Sigmoid colon (tissue), 7 donors: ENCODE results near the gene METRNL. TPM values are rescaled to one million over a fixed set of nuclear protein-coding genes. Genes with fewer than 3 reads are reported as not detected.

ENCODE experiments used
- DNase-seq: peaks from one replicate; pipeline ENCODE4 v3.0.0-alpha.2; 2019
- H3K27ac ChIP-seq, 4 donors: fragments of 200-600 bp; sonication (generic); one replicate each; pipeline ENCODE4 v1.5.1; 2016 to 2019; ENCODE audit warnings: mild to moderate bottlenecking in 1 of 4
- H3K27me3 ChIP-seq, 3 donors: fragments of 200-600 bp; sonication (generic); one replicate each; pipeline ENCODE4 v1.5.1; 2019; ENCODE audit warnings: mild to moderate bottlenecking in 1 of 3
- H3K36me3 ChIP-seq, 4 donors: fragments of 200-600 bp; sonication (generic); one replicate each; pipeline ENCODE4 v1.5.1; 2016 to 2019
- H3K4me1 ChIP-seq, 4 donors: fragments of 200-600 bp; sonication (generic); one replicate each; pipeline ENCODE4 v1.5.1; 2017 to 2019
- H3K4me3 ChIP-seq, 4 donors: fragments of 200-600 bp; sonication (generic); one replicate each; pipeline ENCODE4 v1.5.1; 2017 to 2019; ENCODE audit warnings: mild to moderate bottlenecking in 2 of 4, moderate library complexity in 1 of 4
- H3K9me3 ChIP-seq, 4 donors: fragments of 200-600 bp in 3 of 4; sonication (generic) in 3 of 4; one replicate each; pipeline versions ENCODE4 v1.5.1 to v1.6.1; 2013 to 2019
- CTCF ChIP-seq, 4 experiments: fragments of 450-650 bp in 3 of 4; fragments of 200-600 bp in 1 of 4; IDR thresholded peaks; one replicate each; pipeline ENCODE4 v1.5.1; 2016 to 2019; ENCODE audit warnings: antibody characterized with exemption in 4 of 4, mild to moderate bottlenecking in 3 of 4, moderate library complexity in 2 of 4
- EP300 ChIP-seq, 4 donors: sonication (generic); formaldehyde crosslinking; IDR thresholded peaks; one replicate each; pipeline ENCODE4 v1.6.1; 2017; ENCODE audit warnings: antibody characterized with exemption in 4 of 4
- POLR2A ChIP-seq, 2 donors: fragments of 450-650 bp; IDR thresholded peaks; one replicate each; pipeline ENCODE4 v1.6.1; 2016; ENCODE audit warnings: antibody characterized with exemption in 2 of 2, mild to moderate bottlenecking in 2 of 2, moderate library complexity in 2 of 2
- POLR2AphosphoS5 ChIP-seq, 4 donors: sonication (generic); formaldehyde crosslinking; IDR thresholded peaks; one replicate each; pipeline ENCODE4 v1.6.1; 2017; ENCODE audit warnings: antibody characterized with exemption in 4 of 4
- WGBS, 2 donors: extraction: QIAGEN DNeasy Blood & Tissue Kit; methylation state at CpG; one replicate each; pipeline ENCODE4 v1.1.7; 2013; 5-methylcytosine and 5-hydroxymethylcytosine counted together
- intact Hi-C: fragments of 100-400 bp; cut with DNase I; formaldehyde crosslinking; loops from one replicate; pipeline ENCODE4 v1.15.1; 2023
- polyA plus RNA-seq, 3 donors: library from polyadenylated mRNA; stranded (reverse); fragments of 200-250 nt; gene quantifications; one replicate each; pipeline ENCODE4 v1.2.3, GENCODE V29; 2013
- total RNA-seq, 4 donors: library from RNA; depleted of rRNA; stranded (reverse); fragments of >200 nt; gene quantifications; one replicate each; pipeline ENCODE4 v1.1.0, GENCODE V29; 2016
- donor health status: healthy with polysubstance abuse.
- donor health status: Bipolar disorder and iron deficiency.
- donor health status: healthy.

Gene METRNL
- total and polyA plus RNA-seq, 7 donors: 26.8 to 116 (median 53.6) TPM

- peaks cover 0 to 57% (median 43%) of the 10 kb centered on the region in 4 donors for H3K4me1 ChIP-seq
- peak overlapping the region in 2 of 4 donors; percentile 90 to 97 for H3K4me3 ChIP-seq
- TF ChIP-seq POLR2AphosphoS5 (IDR thresholded peaks at IDR 0.05) (no peak), CTCF (IDR thresholded peaks at IDR 0.05) (no peak), EP300 (IDR thresholded peaks at IDR 0.05) (no peak), POLR2A (IDR thresholded peaks at IDR 0.05) (no peak)
- peak overlapping the region; percentile 86 to 96 (median 87) for H3K27ac ChIP-seq
- no peak for DNase-seq
- H3K9me3 ChIP-seq: no peaks in the 10 kb centered on the region
- 85 to 88% methylated on average over 8 of the region's 8 CpGs for WGBS, 2 donors
- peaks cover 0 to 14% (median 0%) of the 10 kb centered on the region in 4 donors for H3K36me3 ChIP-seq
- intact Hi-C loops: no loop called here
- H3K27me3 ChIP-seq: no peaks in the 10 kb centered on the region
Measured at GRCh38 chr17:83082424-83082823, 3.0 kb downstream of the METRNL start.

GRCh38 chr17:83082909-83083367 lies 3.5 kb downstream of the METRNL start:
- Histone ChIP-seq H3K4me1 (peaks cover 0 to 62% (median 43%) of the 10 kb centered on the region in 4 donors), H3K27me3 (no peaks in the 10 kb centered on the region), H3K9me3 (no peaks in the 10 kb centered on the region), H3K36me3 (peaks cover 0 to 19% (median 1%) of the 10 kb centered on the region in 4 donors), H3K27ac (peak overlapping the region; percentile 86 to 96 (median 87)), H3K4me3 (no peak overlapping the region)
- WGBS, 2 donors: 91% methylated on average over 20 of the region's 20 CpGs
- DNase-seq: no peak
- no peak for TF ChIP-seq EP300 (IDR thresholded peaks at IDR 0.05)
- no peak for TF ChIP-seq POLR2AphosphoS5 (IDR thresholded peaks at IDR 0.05)
- no peak for TF ChIP-seq POLR2A (IDR thresholded peaks at IDR 0.05)
- TF ChIP-seq CTCF (IDR thresholded peaks at IDR 0.05): no peak
- intact Hi-C loops: no loop called here

GRCh38 chr17:83083368-83084201 lies 4.2 kb downstream of the METRNL start:
- Histone ChIP-seq H3K4me3 (no peak overlapping the region), H3K27me3 (no peaks in the 10 kb centered on the region), H3K9me3 (no peaks in the 10 kb centered on the region), H3K27ac (peak overlapping the region; percentile 86 to 96 (median 87)), H3K4me1 (peaks cover 0 to 64% (median 42%) of the 10 kb centered on the region in 4 donors), H3K36me3 (peaks cover 0 to 22% (median 3%) of the 10 kb centered on the region in 4 donors)
- peak; percentile 89 for DNase-seq
- TF ChIP-seq POLR2AphosphoS5 (IDR thresholded peaks at IDR 0.05): peak in 3 of 4 donors; percentile 17 to 63 (median 17)
- no peak for TF ChIP-seq POLR2A (IDR thresholded peaks at IDR 0.05)
- WGBS, 2 donors: 33 to 50% methylated on average over 25 of the region's 25 CpGs
- intact Hi-C loops: no loop called here

- TF ChIP-seq EP300 (IDR thresholded peaks at IDR 0.05): no peak
- TF ChIP-seq CTCF (IDR thresholded peaks at IDR 0.05): no peak
- TF ChIP-seq POLR2A (IDR thresholded peaks at IDR 0.05): no peak
- no peak for TF ChIP-seq POLR2AphosphoS5 (IDR thresholded peaks at IDR 0.05)
- intact Hi-C loops: no loop called here
- DNase-seq: no peak
- H3K4me1 ChIP-seq: peaks cover 0 to 60% (median 41%) of the 10 kb centered on the region in 4 donors
- no peaks in the 10 kb centered on the region for H3K9me3 ChIP-seq
- no peak overlapping the region for H3K4me3 ChIP-seq
- H3K27me3 ChIP-seq: no peaks in the 10 kb centered on the region
- H3K36me3 ChIP-seq: peaks cover 0 to 27% (median 3%) of the 10 kb centered on the region in 4 donors
- peak overlapping the region; percentile 86 to 96 (median 87) for H3K27ac ChIP-seq
- 17 to 54% methylated on average over 9 of the region's 9 CpGs for WGBS, 2 donors
Measured at GRCh38 chr17:83084214-83084613, 4.8 kb downstream of the METRNL start.

GRCh38 chr17:83084621-83085056 lies 5.2 kb downstream of the METRNL start:
- WGBS, 2 donors: 29 to 82% methylated on average over 27 of the region's 27 CpGs
- peak overlapping the region; percentile 86 to 96 (median 87) for H3K27ac ChIP-seq
- no peaks in the 10 kb centered on the region for H3K27me3 ChIP-seq
- intact Hi-C loops: no loop called here
- H3K9me3 ChIP-seq: no peaks in the 10 kb centered on the region
- peaks cover 0 to 60% (median 43%) of the 10 kb centered on the region in 4 donors for H3K4me1 ChIP-seq
- TF ChIP-seq POLR2AphosphoS5 (IDR thresholded peaks at IDR 0.05): no peak
- no peak for TF ChIP-seq EP300 (IDR thresholded peaks at IDR 0.05)
- no peak for TF ChIP-seq POLR2A (IDR thresholded peaks at IDR 0.05)
- TF ChIP-seq CTCF (IDR thresholded peaks at IDR 0.05): no peak
- no peak overlapping the region for H3K4me3 ChIP-seq
- no peak for DNase-seq
- H3K36me3 ChIP-seq: peaks cover 0 to 32% (median 5%) of the 10 kb centered on the region in 4 donors
